RWPE2 (cell line): Measurements from ENCODE around the gene ECE1.
A peak's percentile ranks its signal among the peaks of the same experiment; 100 is the strongest.
"Not testable (repeated sequence)": the region's sequence is repeated elsewhere in the genome, so short reads cannot be mapped to it uniquely, and the experiment has no call there.

ENCODE experiments used
- ATAC-seq: fragments of 200-7000 bp; cut with Tn5 transposase; 3 replicates; pipeline ENCODE4 v1.9.1; 2021; ENCODE audit warnings: low read depth
- DNase-seq: peaks from one replicate; pipeline ENCODE4 v3.0.0-alpha.2; 2020; ENCODE audit warnings: low spot score
- H3K27ac ChIP-seq: fragments of 450-650 bp; 2 replicates; pipeline ENCODE4 v1.5.1; 2017; ENCODE audit warnings: mild to moderate bottlenecking; ENCODE audit not compliant: poor library complexity, severe bottlenecking
- H3K27me3 ChIP-seq: fragments of 250-450 bp; sonication (Bioruptor Pico); 2 replicates; pipeline ENCODE4 v1.5.1; 2021; ENCODE audit warnings: mild to moderate bottlenecking, moderate library complexity; ENCODE audit not compliant: insufficient read depth, poor library complexity, severe bottlenecking
- H3K36me3 ChIP-seq: fragments of 250-450 bp; sonication (Bioruptor Pico); 2 replicates; pipeline ENCODE4 v1.5.1; 2020; ENCODE audit warnings: low read depth, mild to moderate bottlenecking, moderate library complexity
- H3K4me1 ChIP-seq: fragments of 250-450 bp; sonication (Bioruptor Pico); 2 replicates; pipeline ENCODE4 v1.5.1; 2021; ENCODE audit warnings: mild to moderate bottlenecking, moderate library complexity; ENCODE audit not compliant: insufficient read depth, poor library complexity, severe bottlenecking
- H3K4me3 ChIP-seq: fragments of 250-450 bp; sonication (Bioruptor Pico); 2 replicates; pipeline ENCODE4 v1.5.1; 2021; ENCODE audit warnings: mild to moderate bottlenecking, moderate library complexity; ENCODE audit not compliant: severe bottlenecking
- H3K9me3 ChIP-seq: fragments of 250-450 bp; sonication (Bioruptor Pico); 2 replicates; pipeline ENCODE4 v1.5.1; 2021; ENCODE audit warnings: mild to moderate bottlenecking, moderate library complexity; ENCODE audit not compliant: severe bottlenecking
- TF ChIP-seq, protein P1 (sequence below): fragments of 450-650 bp; IDR thresholded peaks from one replicate; pipeline ENCODE4 v1.5.1; 2017; ENCODE audit warnings: mild to moderate bottlenecking, moderate library complexity; ENCODE audit not compliant: poor library complexity, severe bottlenecking

ECE1 gene

DNA sequence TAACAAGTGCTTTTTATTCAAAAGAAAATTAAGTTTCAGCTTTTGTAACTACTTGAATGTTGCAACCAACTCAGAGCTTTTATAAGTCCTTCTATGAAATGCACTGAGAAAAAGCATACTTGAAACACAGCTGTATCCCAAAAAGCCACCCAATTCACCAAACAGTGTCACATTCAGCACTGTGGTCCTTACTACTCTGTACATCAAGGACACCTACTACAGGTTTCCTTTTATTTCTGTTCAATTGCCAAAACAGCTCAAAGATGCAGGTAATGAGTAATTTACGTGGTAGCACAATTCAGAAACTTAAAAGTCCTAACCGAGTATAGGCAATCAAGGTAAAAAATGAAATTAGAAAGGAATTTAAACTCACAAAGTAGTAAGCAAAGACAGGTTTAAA lies 116.0 kb downstream of the ECE1 start:
- TF ChIP-seq, protein P1, sequence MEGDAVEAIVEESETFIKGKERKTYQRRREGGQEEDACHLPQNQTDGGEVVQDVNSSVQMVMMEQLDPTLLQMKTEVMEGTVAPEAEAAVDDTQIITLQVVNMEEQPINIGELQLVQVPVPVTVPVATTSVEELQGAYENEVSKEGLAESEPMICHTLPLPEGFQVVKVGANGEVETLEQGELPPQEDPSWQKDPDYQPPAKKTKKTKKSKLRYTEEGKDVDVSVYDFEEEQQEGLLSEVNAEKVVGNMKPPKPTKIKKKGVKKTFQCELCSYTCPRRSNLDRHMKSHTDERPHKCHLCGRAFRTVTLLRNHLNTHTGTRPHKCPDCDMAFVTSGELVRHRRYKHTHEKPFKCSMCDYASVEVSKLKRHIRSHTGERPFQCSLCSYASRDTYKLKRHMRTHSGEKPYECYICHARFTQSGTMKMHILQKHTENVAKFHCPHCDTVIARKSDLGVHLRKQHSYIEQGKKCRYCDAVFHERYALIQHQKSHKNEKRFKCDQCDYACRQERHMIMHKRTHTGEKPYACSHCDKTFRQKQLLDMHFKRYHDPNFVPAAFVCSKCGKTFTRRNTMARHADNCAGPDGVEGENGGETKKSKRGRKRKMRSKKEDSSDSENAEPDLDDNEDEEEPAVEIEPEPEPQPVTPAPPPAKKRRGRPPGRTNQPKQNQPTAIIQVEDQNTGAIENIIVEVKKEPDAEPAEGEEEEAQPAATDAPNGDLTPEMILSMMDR: no peak
- H3K36me3 ChIP-seq: peaks cover 32% of the 10 kb centered on the region
- H3K27ac ChIP-seq: peak overlapping the region; percentile 91
- ATAC-seq (no peak), DNase-seq (no peak)
- peaks cover 7% of the 10 kb centered on the region for H3K4me1 ChIP-seq
- H3K27me3 ChIP-seq: no peaks in the 10 kb centered on the region
- peak overlapping the region; percentile 77 for H3K4me3 ChIP-seq
- H3K9me3 ChIP-seq: no peaks in the 10 kb centered on the region

DNA sequence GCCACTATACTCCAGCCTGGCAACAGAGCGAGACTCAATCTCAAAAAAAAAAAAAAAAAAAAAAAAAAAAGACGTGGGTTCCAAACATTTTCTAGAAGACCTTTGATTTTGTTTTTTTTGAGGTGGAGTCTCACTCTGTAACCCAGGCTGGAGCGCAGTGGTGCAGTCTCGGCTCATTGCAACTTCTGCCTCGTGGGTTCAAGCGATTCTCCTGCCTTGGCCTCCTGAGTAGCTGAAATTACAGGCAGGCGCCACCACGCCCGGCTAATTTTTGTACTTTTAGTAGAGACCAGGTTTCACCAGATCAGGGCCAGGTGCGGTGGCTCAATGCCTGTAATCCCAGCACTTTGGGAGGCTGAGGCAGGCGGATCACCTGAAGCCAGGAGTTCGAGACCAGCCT lies 117.2 kb downstream of the ECE1 start:
- H3K9me3 ChIP-seq, ATAC-seq, H3K27ac ChIP-seq, H3K4me3 ChIP-seq, DNase-seq, H3K27me3 ChIP-seq, H3K4me1 ChIP-seq: not testable (repeated sequence)
- H3K36me3 ChIP-seq: peaks cover 41% of the 10 kb centered on the region

DNA sequence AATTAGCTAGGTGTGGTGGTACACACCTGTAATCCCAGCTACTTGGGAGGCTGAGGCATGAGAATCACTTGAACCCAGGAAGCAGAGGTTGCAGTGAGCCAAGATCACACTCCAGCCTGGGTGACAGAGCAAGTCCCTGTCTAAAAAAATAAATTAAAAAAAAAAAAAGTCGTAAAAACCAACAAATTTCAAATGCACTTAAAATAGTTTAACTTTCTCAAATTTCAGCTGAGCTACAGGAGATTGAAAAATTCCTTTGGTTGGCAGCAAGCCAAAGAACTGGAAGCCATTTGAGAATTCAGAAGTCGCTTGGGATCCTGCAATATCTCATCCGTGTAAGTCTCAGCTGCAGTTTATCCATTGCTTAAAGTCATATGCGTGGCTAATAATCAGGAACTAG lies 119.4 kb downstream of the ECE1 start:
- not testable (repeated sequence) for ATAC-seq, H3K27ac ChIP-seq, H3K27me3 ChIP-seq, DNase-seq, H3K9me3 ChIP-seq, H3K4me1 ChIP-seq, H3K4me3 ChIP-seq
- peaks cover 58% of the 10 kb centered on the region for H3K36me3 ChIP-seq

DNA sequence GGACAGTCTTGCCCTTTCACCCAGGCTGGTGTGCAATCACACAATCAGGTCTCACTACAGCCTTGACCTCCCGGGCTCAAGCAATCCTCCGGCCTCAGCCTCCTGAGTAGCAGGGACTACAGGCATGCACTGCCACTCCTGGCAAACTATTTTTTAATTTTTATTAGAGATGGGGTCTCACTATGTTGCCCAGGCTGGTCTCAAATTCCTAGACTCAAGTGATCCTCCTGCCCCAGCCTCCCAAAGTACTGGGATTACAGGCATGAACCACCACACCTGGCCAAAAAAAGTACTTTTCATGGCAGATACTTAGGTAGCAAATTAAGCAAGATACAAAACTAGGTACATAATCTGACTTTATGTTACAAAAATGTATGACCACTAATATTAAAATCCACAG lies 121.8 kb downstream of the ECE1 start:
- no peak for ATAC-seq
- TF ChIP-seq, protein P1: no peak
- no peak overlapping the region for H3K4me3 ChIP-seq
- no peaks in the 10 kb centered on the region for H3K27me3 ChIP-seq
- H3K36me3 ChIP-seq: peaks cover 65% of the 10 kb centered on the region
- H3K4me1 ChIP-seq: no peaks in the 10 kb centered on the region
- H3K27ac ChIP-seq: no peak overlapping the region
- H3K9me3 ChIP-seq: no peaks in the 10 kb centered on the region
- DNase-seq: no peak
